Caco-2 (cell line): Measurements from ENCODE around the gene ADAMTS3. TPM values are rescaled to one million over a fixed set of nuclear protein-coding genes. Genes with fewer than 3 reads are reported as not detected.

ENCODE experiments used
- BruUV-seq: library from RNA; stranded (reverse); fragments of 400-500 nt; replicated peaks from 2 replicates; lab custom pipeline; 2021; lab: Mats Ljungman, UMichigan
- CTCF ChIA-PET: fragments of 300-600 bp; sonication (Branson Sonifier 250); formaldehyde crosslinking; loops from one replicate; lab custom pipeline; 2022; ENCODE audit warnings: antibody characterized with exemption; lab: Charles Lee
- POLR2A ChIA-PET: fragments of 300-600 bp; sonication (Branson Sonifier 250); formaldehyde crosslinking; loops from one replicate; lab custom pipeline; 2022; ENCODE audit warnings: antibody characterized with exemption; lab: Charles Lee
- DNase-seq, 2 experiments: peaks; one replicate each; pipeline versions ENCODE4 v3.0.0 to v3.0.0-alpha.2; 2020 to 2022
- H3K27me3 ChIP-seq: replicated peaks from 2 replicates; pipeline ENCODE4 v1.6.0; 2011; ENCODE audit warnings: low read length; ENCODE audit not compliant: control insufficient read depth, insufficient read depth
- H3K36me3 ChIP-seq: 2 replicates; pipeline ENCODE4 v1.5.1; 2011; ENCODE audit warnings: low read length; ENCODE audit not compliant: control insufficient read depth, insufficient read depth
- H3K4me1 ChIP-seq: fragments of 250-450 bp; sonication (Bioruptor Pico); 2 replicates; pipeline ENCODE4 v1.5.1; 2020; ENCODE audit warnings: mild to moderate bottlenecking
- H3K4me3 ChIP-seq: 2 replicates; pipeline ENCODE4 v1.5.1; 2011; ENCODE audit warnings: low read depth, mild to moderate bottlenecking, control low read depth, low read length
- H3K9me3 ChIP-seq: fragments of 250-450 bp; sonication (Bioruptor Pico); 2 replicates; pipeline ENCODE4 v1.5.1; 2020; ENCODE audit warnings: mild to moderate bottlenecking, moderate library complexity
- H3K27ac Mint-ChIP-seq: one replicate; pipeline ENCODE4 v1.8.0; 2022; ENCODE audit warnings: mixed read lengths; ENCODE audit not compliant: unreplicated experiment
- H3K27me3 Mint-ChIP-seq: one replicate; pipeline ENCODE4 v1.8.0; 2022; ENCODE audit warnings: mixed read lengths; ENCODE audit not compliant: insufficient read depth, unreplicated experiment
- H3K36me3 Mint-ChIP-seq: one replicate; pipeline ENCODE4 v1.8.0; 2022; ENCODE audit warnings: mild to moderate bottlenecking, mixed read lengths; ENCODE audit not compliant: insufficient read depth, unreplicated experiment
- H3K4me1 Mint-ChIP-seq: one replicate; pipeline ENCODE4 v1.8.0; 2022; ENCODE audit warnings: low read depth, mixed read lengths; ENCODE audit not compliant: unreplicated experiment
- H3K4me3 Mint-ChIP-seq: one replicate; pipeline ENCODE4 v1.8.0; 2022; ENCODE audit warnings: mild to moderate bottlenecking, moderate library complexity, mixed read lengths; ENCODE audit not compliant: unreplicated experiment
- H3K9me3 Mint-ChIP-seq: one replicate; pipeline ENCODE4 v1.8.0; 2022; ENCODE audit warnings: mixed read lengths; ENCODE audit not compliant: unreplicated experiment
- intact Hi-C: fragments of 100-400 bp; cut with micrococcal nuclease; formaldehyde crosslinking; loops from one replicate; pipeline ENCODE4 v1.10.0; 2022; ENCODE audit not compliant: unreplicated experiment
- total RNA-seq: library from RNA; stranded (reverse); gene quantifications from 2 replicates; pipeline ENCODE4 v1.2.3, GENCODE V29; 2022
- TF ChIP-seq, protein P1 (sequence below), 2 experiments: fragments of 200-600 bp in 1 of 2; IDR thresholded peaks; 1 replicate in 1 of 2; 2 replicates in 1 of 2; pipeline versions ENCODE4 v1.5.1 to v1.8.0; 2011 to 2022; ENCODE audit warnings: antibody characterized with exemption in 1 of 2, control low read depth in 1 of 2, inconsistent platforms in 1 of 2, low read depth in 1 of 2, low read length in 1 of 2, mild to moderate bottlenecking in 1 of 2, moderate library complexity in 1 of 2; ENCODE audit not compliant: insufficient read depth in 1 of 2, severe bottlenecking in 1 of 2, unreplicated experiment in 1 of 2

Gene ADAMTS3
- total RNA-seq, 1 experiment from 2014 or later = not detected

DNA sequence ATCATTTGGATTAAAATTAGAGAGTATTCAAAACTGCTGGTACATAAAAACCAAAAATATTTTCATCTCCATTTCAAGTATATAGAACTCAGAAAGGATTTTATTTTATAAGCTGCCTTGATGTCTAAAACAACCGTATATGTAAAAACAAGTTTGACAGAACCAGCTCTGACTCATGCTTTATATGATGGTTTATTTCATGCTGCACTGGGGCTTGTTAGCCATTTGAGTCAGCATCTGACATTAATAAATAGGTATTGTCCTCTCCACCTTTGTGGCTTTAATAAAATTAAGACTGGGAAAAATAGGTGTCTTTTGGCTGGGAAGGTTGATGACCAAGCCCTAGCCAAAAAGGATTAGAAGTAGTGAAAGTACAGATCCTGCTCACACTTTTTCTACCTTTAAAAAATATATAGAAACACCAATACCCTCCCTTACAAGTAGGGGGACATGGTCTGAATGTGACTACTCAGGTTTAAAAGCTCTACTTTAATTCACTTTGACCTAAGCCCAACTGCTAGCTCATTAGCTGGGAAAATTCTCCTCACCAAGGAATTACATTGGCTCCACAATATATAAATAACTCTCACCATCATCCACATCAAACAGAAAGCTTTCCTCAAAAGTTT is 228.1 kb downstream of the ADAMTS3 start:
- H3K36me3 ChIP-seq = no peaks in the 10 kb centered on the region
- intact Hi-C loops = no loop called here
- H3K27me3 ChIP-seq = no peaks in the 10 kb centered on the region
- no peak overlapping the region for H3K4me3 ChIP-seq
- H3K9me3 Mint-ChIP-seq = no peaks in the 10 kb centered on the region
- BruUV-seq = no TSS peak
- no peak overlapping the region for H3K27ac Mint-ChIP-seq
- TF ChIP-seq, protein P1, sequence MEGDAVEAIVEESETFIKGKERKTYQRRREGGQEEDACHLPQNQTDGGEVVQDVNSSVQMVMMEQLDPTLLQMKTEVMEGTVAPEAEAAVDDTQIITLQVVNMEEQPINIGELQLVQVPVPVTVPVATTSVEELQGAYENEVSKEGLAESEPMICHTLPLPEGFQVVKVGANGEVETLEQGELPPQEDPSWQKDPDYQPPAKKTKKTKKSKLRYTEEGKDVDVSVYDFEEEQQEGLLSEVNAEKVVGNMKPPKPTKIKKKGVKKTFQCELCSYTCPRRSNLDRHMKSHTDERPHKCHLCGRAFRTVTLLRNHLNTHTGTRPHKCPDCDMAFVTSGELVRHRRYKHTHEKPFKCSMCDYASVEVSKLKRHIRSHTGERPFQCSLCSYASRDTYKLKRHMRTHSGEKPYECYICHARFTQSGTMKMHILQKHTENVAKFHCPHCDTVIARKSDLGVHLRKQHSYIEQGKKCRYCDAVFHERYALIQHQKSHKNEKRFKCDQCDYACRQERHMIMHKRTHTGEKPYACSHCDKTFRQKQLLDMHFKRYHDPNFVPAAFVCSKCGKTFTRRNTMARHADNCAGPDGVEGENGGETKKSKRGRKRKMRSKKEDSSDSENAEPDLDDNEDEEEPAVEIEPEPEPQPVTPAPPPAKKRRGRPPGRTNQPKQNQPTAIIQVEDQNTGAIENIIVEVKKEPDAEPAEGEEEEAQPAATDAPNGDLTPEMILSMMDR (IDR thresholded peaks at IDR 0.05; ENCODE audit: insufficient read depth in 1 of 2, low read depth in 1 of 2, low read length in 1 of 2, severe bottlenecking in 1 of 2, unreplicated experiment in 1 of 2) = no peak
- H3K9me3 ChIP-seq = no peaks in the 10 kb centered on the region
- no peaks in the 10 kb centered on the region for H3K27me3 Mint-ChIP-seq
- DNase-seq = no peak
- POLR2A ChIA-PET = no interaction called here
- H3K4me1 ChIP-seq = no peaks in the 10 kb centered on the region
- H3K4me3 Mint-ChIP-seq = no peak overlapping the region
- no peaks in the 10 kb centered on the region for H3K36me3 Mint-ChIP-seq
- H3K4me1 Mint-ChIP-seq = no peaks in the 10 kb centered on the region
- CTCF ChIA-PET = interaction anchor here (0.6 kb wide), 1 partner anchor 85 kb away, joined by 3 read pairs; no protein-coding TSS in a partner anchor

DNA sequence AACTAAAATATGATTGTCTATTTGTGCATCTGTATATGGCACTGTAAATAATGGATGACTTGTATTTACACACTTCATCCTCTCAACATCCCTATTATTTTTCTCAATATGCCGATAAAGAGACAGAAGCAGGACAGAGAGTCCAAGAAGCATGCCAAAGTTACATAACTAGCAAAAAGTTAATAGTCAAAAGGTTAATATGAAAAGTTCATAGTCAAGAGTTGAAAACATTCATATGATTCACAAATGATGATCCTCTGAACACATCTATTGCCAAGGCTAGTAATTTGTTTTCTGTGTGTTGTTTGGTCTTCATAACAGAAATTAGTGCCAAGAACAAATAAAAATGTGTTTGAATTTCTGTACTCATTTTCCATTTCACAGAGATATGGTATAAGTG is 231.0 kb downstream of the ADAMTS3 start:
- intact Hi-C loops = no loop called here
- no peak overlapping the region for H3K4me3 Mint-ChIP-seq
- H3K36me3 ChIP-seq = no peaks in the 10 kb centered on the region
- BruUV-seq = no TSS peak
- no peaks in the 10 kb centered on the region for H3K27me3 Mint-ChIP-seq
- H3K36me3 Mint-ChIP-seq = no peaks in the 10 kb centered on the region
- ChIA-PET POLR2A (no interaction called here), CTCF (no interaction called here)
- H3K9me3 Mint-ChIP-seq = no peaks in the 10 kb centered on the region
- H3K27ac Mint-ChIP-seq = no peak overlapping the region
- no peak for DNase-seq
- H3K27me3 ChIP-seq = no peaks in the 10 kb centered on the region
- H3K4me1 Mint-ChIP-seq = no peaks in the 10 kb centered on the region
- H3K9me3 ChIP-seq = no peaks in the 10 kb centered on the region
- TF ChIP-seq, protein P1 (IDR thresholded peaks at IDR 0.05; ENCODE audit: insufficient read depth in 1 of 2, low read depth in 1 of 2, low read length in 1 of 2, severe bottlenecking in 1 of 2, unreplicated experiment in 1 of 2) = no peak
- no peak overlapping the region for H3K4me3 ChIP-seq
- H3K4me1 ChIP-seq = no peaks in the 10 kb centered on the region

DNA sequence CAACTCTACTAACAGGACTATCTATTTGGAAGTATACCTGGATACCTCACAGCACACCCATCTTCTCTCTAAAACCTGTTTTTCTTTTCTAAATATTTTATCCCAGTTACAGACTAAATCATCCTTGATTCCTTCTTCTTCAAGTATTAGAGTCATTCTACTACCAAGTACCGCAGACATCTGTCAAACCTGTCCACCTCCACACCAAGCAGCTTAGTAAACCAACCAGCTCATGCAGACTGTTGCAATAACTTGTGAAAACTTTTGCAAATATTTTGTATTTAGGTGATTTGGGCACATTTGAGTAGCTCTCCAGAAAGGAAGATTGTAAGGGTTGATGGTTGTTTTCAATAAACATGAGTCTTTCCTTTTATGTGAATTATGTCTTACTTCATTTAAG is 238.6 kb downstream of the ADAMTS3 start:
- ChIA-PET CTCF (no interaction called here), POLR2A (no interaction called here)
- TF ChIP-seq, protein P1 (IDR thresholded peaks at IDR 0.05; ENCODE audit: insufficient read depth in 1 of 2, low read depth in 1 of 2, low read length in 1 of 2, severe bottlenecking in 1 of 2, unreplicated experiment in 1 of 2) = no peak
- H3K4me3 Mint-ChIP-seq = no peak overlapping the region
- H3K27ac Mint-ChIP-seq = no peak overlapping the region
- no TSS peak for BruUV-seq
- Histone ChIP-seq H3K36me3 (no peaks in the 10 kb centered on the region), H3K9me3 (no peaks in the 10 kb centered on the region), H3K27me3 (no peaks in the 10 kb centered on the region; the same call in 1 of the 2 replicates), H3K4me1 (no peaks in the 10 kb centered on the region), H3K4me3 (no peak overlapping the region)
- no peaks in the 10 kb centered on the region for H3K9me3 Mint-ChIP-seq
- DNase-seq = no peak
- H3K27me3 Mint-ChIP-seq = no peaks in the 10 kb centered on the region
- intact Hi-C loops = no loop called here
- H3K36me3 Mint-ChIP-seq = no peaks in the 10 kb centered on the region
- H3K4me1 Mint-ChIP-seq = no peaks in the 10 kb centered on the region
